GM23338 (cell line): Measurements from ENCODE around the gene EXOC4. TPM values are rescaled to one million over a fixed set of nuclear protein-coding genes. Genes with fewer than 3 reads are reported as not detected.

Source experiments
- ATAC-seq: fragments of 200-7000 bp; cut with Tn5 transposase; 3 replicates; pipeline ENCODE4 v1.9.1; 2020
- DNase-seq: peaks from one replicate; pipeline ENCODE4 v3.0.0-alpha.2; 2015; ENCODE audit warnings: low spot score
- H2AFZ ChIP-seq: fragments of 200-600 bp; sonication (generic); 2 replicates; pipeline ENCODE4 v1.8.0; 2016; ENCODE audit warnings: antibody characterized with exemption, mild to moderate bottlenecking, moderate library complexity
- H3F3A ChIP-seq: fragments of 200-600 bp; sonication (generic); replicated peaks from 2 replicates; pipeline ENCODE4 v1.8.0; 2017; ENCODE audit warnings: antibody characterized with exemption, mixed run types, low read depth
- H3K27ac ChIP-seq: fragments of 200-600 bp; sonication (generic); 2 replicates; pipeline ENCODE4 v1.6.1; 2016; ENCODE audit warnings: low read depth
- H3K27me3 ChIP-seq: fragments of 200-600 bp; sonication (generic); 2 replicates; pipeline ENCODE4 v1.8.0; 2016; ENCODE audit warnings: mild to moderate bottlenecking, mixed run types, moderate library complexity; ENCODE audit not compliant: insufficient read depth
- H3K36me3 ChIP-seq: fragments of 200-600 bp; sonication (generic); 2 replicates; pipeline ENCODE4 v1.8.0; 2016; ENCODE audit warnings: mild to moderate bottlenecking; ENCODE audit not compliant: insufficient read depth
- H3K4me1 ChIP-seq: fragments of 200-600 bp; sonication (generic); 2 replicates; pipeline ENCODE4 v1.8.0; 2016; ENCODE audit warnings: mild to moderate bottlenecking, moderate library complexity; ENCODE audit not compliant: insufficient read depth
- H3K4me2 ChIP-seq: fragments of 200-600 bp; sonication (generic); 2 replicates; pipeline ENCODE4 v1.7.1; 2017; ENCODE audit warnings: mixed run types
- H3K4me3 ChIP-seq: fragments of 200-600 bp; sonication (generic); 2 replicates; pipeline ENCODE4 v1.6.1; 2016; ENCODE audit warnings: mixed run types
- H3K79me2 ChIP-seq: fragments of 200-600 bp; sonication (generic); replicated peaks from 2 replicates; pipeline ENCODE4 v1.8.0; 2017; ENCODE audit warnings: mild to moderate bottlenecking; ENCODE audit not compliant: insufficient read depth
- H3K9me2 ChIP-seq: fragments of 200-600 bp; sonication (generic); 2 replicates; pipeline ENCODE4 v1.8.0; 2017; ENCODE audit not compliant: insufficient read depth
- H4K20me1 ChIP-seq: fragments of 200-600 bp; sonication (generic); replicated peaks from 2 replicates; pipeline ENCODE4 v1.8.0; 2017; ENCODE audit warnings: mild to moderate bottlenecking; ENCODE audit not compliant: insufficient read depth
- H3K27ac Mint-ChIP-seq: 2 replicates; pipeline ENCODE4 v1.8.0; 2020; ENCODE audit warnings: inconsistent platforms, mild to moderate bottlenecking, moderate library complexity, mixed read lengths
- H3K27me3 Mint-ChIP-seq: 3 replicates; pipeline ENCODE4 v1.8.0; 2022; ENCODE audit warnings: low read depth, mild to moderate bottlenecking, moderate library complexity, mixed read lengths, inconsistent platforms; ENCODE audit not compliant: insufficient read depth, poor library complexity
- H3K36me3 Mint-ChIP-seq: 3 replicates; pipeline ENCODE4 v1.8.0; 2021; ENCODE audit warnings: low read depth, mild to moderate bottlenecking, inconsistent platforms, moderate library complexity, mixed read lengths
- H3K4me1 Mint-ChIP-seq: 3 replicates; pipeline ENCODE4 v1.8.0; 2020; ENCODE audit warnings: mild to moderate bottlenecking, inconsistent platforms, mixed read lengths
- H3K4me3 Mint-ChIP-seq: 3 replicates; pipeline ENCODE4 v1.8.0; 2021; ENCODE audit warnings: moderate library complexity, mild to moderate bottlenecking, inconsistent platforms, mixed read lengths
- H3K9me3 Mint-ChIP-seq: 3 replicates; pipeline ENCODE4 v1.8.0; 2020; ENCODE audit warnings: moderate library complexity, mild to moderate bottlenecking, inconsistent platforms, mixed read lengths
- EZH2phosphoT487 ChIP-seq: fragments of 200-600 bp; sonication (generic); IDR thresholded peaks from one replicate; pipeline ENCODE4 v1.8.1; 2018; ENCODE audit warnings: antibody characterized with exemption; ENCODE audit not compliant: unreplicated experiment
- NANOG ChIP-seq: IDR thresholded peaks from 2 replicates; pipeline ENCODE4 v1.6.1; 2016; ENCODE audit warnings: antibody characterized with exemption, borderline replicate concordance
- ZNF114 ChIP-seq: fragments of 250-450 bp; sonication (Bioruptor Pico); IDR thresholded peaks from 2 replicates; pipeline ENCODE4 v1.5.0; 2020; ENCODE audit warnings: mild to moderate bottlenecking, moderate library complexity
- ZNF331 ChIP-seq: fragments of 250-450 bp; sonication (Bioruptor Pico); IDR thresholded peaks from 2 replicates; pipeline ENCODE4 v1.5.0; 2020; ENCODE audit warnings: low read depth, mild to moderate bottlenecking, moderate library complexity
- polyA plus RNA-seq: library from polyadenylated mRNA; unstranded; fragments of >200 nt; fragmentation: Nextera tagmentation; extraction: Ambion mirVana; gene quantifications from 2 replicates; pipeline ENCODE4 v1.2.1, GENCODE V29; 2016
- total RNA-seq: library from RNA; depleted of rRNA; stranded (reverse); fragments of >200 nt; shearing (Covaris generic); gene quantifications from 2 replicates; pipeline ENCODE4 v1.2.3, GENCODE V29; 2014
- TF ChIP-seq, protein P1 (sequence below): fragments of 250-450 bp; sonication (Bioruptor Pico); IDR thresholded peaks from 2 replicates; pipeline ENCODE4 v1.5.0; 2020; ENCODE audit warnings: mild to moderate bottlenecking, moderate library complexity
- TF ChIP-seq, protein P2 (sequence below), 2 experiments: fragments of 200-600 bp in 1 of 2; sonication (generic) in 1 of 2; conservative IDR thresholded peaks; 2 replicates each; pipeline versions ENCODE4 v1.5.1 to v1.6.1; 2016 to 2017; ENCODE audit warnings: antibody characterized with exemption in 2 of 2, low read depth in 2 of 2, mild to moderate bottlenecking in 2 of 2, moderate library complexity in 1 of 2

EXOC4 gene
- total and polyA plus RNA-seq, 2 experiments from 2014 or later, result 37.5 to 52.7 TPM

DNA sequence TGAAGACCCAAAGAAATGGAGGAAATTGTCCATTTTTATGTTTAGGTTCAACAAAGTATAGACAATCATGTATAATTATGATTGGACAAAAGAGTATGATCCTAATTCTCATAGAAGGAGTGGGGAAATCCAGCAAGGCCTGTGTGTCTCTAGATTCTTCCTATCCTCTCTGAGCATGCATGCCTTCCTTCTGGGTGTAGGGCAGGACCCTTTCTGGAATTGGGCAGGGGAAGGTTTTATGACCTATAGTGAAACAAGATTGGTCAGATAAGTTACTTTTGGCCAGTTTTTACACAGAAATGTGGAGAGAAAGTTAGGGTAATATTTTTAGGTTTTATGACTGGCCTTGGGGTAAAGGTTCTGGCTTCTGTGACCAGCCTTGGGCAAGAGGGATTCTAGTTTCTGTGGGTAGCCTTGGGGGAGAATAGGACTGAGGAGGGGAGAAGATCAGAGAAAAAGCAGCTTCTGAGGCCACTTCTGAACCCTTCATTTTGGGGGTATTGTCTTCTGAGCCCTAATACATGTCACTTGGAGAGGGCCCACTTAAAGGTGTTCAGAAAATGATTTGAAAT lies 289.4 kb downstream of the EXOC4 start (continued):
- TF ChIP-seq, protein P1, sequence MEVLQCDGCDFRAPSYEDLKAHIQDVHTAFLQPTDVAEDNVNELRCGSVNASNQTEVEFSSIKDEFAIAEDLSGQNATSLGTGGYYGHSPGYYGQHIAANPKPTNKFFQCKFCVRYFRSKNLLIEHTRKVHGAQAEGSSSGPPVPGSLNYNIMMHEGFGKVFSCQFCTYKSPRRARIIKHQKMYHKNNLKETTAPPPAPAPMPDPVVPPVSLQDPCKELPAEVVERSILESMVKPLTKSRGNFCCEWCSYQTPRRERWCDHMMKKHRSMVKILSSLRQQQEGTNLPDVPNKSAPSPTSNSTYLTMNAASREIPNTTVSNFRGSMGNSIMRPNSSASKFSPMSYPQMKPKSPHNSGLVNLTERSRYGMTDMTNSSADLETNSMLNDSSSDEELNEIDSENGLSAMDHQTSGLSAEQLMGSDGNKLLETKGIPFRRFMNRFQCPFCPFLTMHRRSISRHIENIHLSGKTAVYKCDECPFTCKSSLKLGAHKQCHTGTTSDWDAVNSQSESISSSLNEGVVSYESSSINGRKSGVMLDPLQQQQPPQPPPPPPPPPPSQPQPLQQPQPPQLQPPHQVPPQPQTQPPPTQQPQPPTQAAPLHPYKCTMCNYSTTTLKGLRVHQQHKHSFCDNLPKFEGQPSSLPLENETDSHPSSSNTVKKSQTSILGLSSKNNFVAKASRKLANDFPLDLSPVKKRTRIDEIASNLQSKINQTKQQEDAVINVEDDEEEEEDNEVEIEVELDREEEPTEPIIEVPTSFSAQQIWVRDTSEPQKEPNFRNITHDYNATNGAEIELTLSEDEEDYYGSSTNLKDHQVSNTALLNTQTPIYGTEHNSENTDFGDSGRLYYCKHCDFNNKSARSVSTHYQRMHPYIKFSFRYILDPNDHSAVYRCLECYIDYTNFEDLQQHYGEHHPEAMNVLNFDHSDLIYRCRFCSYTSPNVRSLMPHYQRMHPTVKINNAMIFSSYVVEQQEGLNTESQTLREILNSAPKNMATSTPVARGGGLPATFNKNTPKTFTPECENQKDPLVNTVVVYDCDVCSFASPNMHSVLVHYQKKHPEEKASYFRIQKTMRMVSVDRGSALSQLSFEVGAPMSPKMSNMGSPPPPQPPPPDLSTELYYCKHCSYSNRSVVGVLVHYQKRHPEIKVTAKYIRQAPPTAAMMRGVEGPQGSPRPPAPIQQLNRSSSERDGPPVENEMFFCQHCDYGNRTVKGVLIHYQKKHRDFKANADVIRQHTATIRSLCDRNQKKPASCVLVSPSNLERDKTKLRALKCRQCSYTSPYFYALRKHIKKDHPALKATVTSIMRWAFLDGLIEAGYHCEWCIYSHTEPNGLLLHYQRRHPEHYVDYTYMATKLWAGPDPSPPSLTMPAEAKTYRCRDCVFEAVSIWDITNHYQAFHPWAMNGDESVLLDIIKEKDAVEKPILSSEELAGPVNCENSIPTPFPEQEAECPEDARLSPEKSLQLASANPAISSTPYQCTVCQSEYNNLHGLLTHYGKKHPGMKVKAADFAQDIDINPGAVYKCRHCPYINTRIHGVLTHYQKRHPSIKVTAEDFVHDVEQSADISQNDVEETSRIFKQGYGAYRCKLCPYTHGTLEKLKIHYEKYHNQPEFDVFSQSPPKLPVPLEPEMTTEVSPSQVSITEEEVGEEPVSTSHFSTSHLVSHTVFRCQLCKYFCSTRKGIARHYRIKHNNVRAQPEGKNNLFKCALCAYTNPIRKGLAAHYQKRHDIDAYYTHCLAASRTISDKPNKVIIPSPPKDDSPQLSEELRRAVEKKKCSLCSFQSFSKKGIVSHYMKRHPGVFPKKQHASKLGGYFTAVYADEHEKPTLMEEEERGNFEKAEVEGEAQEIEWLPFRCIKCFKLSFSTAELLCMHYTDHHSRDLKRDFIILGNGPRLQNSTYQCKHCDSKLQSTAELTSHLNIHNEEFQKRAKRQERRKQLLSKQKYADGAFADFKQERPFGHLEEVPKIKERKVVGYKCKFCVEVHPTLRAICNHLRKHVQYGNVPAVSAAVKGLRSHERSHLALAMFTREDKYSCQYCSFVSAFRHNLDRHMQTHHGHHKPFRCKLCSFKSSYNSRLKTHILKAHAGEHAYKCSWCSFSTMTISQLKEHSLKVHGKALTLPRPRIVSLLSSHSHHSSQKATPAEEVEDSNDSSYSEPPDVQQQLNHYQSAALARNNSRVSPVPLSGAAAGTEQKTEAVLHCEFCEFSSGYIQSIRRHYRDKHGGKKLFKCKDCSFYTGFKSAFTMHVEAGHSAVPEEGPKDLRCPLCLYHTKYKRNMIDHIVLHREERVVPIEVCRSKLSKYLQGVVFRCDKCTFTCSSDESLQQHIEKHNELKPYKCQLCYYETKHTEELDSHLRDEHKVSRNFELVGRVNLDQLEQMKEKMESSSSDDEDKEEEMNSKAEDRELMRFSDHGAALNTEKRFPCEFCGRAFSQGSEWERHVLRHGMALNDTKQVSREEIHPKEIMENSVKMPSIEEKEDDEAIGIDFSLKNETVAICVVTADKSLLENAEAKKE (CRISPR knock-in tag), result no peak

DNA sequence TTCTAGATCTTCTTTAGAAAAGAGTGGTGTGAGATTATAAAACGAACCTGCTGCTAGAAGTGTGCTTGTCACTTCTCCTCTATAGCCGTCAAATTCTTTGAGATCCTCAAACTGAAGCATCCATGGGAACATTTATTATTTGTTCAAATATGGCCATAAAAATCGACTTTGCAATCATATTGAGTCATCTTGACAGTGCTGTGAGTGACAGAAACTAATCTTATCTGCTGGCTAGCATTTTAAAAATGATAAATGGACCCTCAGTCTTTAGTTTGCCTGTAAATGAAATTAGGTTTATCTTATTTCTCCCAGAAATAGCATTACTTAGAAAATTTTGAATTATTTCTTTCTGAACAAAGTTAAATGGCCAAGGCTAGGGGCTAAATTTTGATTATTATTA lies 290.8 kb downstream of the EXOC4 start:
- no peak overlapping the region for H2AFZ ChIP-seq
- Mint-ChIP-seq H3K36me3 (no peaks in the 10 kb centered on the region), H3K4me3 (no peak overlapping the region), H3K27me3 (no peaks in the 10 kb centered on the region), H3K27ac (peak overlapping the region; percentile 68; the same call in 1 of the 2 replicates), H3K9me3 (no peaks in the 10 kb centered on the region), H3K4me1 (peaks cover 37% of the 10 kb centered on the region)
- H3K4me1 ChIP-seq, result peaks cover 32% of the 10 kb centered on the region
- no peaks in the 10 kb centered on the region for H3K27me3 ChIP-seq
- TF ChIP-seq ZNF114 (CRISPR knock-in tag), result no peak
- no peak for TF ChIP-seq NANOG
- no peak for TF ChIP-seq EZH2phosphoT487
- TF ChIP-seq, protein P2, sequence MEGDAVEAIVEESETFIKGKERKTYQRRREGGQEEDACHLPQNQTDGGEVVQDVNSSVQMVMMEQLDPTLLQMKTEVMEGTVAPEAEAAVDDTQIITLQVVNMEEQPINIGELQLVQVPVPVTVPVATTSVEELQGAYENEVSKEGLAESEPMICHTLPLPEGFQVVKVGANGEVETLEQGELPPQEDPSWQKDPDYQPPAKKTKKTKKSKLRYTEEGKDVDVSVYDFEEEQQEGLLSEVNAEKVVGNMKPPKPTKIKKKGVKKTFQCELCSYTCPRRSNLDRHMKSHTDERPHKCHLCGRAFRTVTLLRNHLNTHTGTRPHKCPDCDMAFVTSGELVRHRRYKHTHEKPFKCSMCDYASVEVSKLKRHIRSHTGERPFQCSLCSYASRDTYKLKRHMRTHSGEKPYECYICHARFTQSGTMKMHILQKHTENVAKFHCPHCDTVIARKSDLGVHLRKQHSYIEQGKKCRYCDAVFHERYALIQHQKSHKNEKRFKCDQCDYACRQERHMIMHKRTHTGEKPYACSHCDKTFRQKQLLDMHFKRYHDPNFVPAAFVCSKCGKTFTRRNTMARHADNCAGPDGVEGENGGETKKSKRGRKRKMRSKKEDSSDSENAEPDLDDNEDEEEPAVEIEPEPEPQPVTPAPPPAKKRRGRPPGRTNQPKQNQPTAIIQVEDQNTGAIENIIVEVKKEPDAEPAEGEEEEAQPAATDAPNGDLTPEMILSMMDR (conservative IDR thresholded peaks at IDR 0.05; ENCODE audit: low read depth in 2 of 2), result no peak
- no peak for TF ChIP-seq ZNF331 (CRISPR knock-in tag)
- H3K36me3 ChIP-seq, result no peaks in the 10 kb centered on the region
- H3K79me2 ChIP-seq, result no peaks in the 10 kb centered on the region
- H3K4me3 ChIP-seq, result no peak overlapping the region
- ATAC-seq, result no peak
- H3K4me2 ChIP-seq, result no peak overlapping the region
- DNase-seq, result no peak
- peaks cover 7% of the 10 kb centered on the region for H3K9me2 ChIP-seq
- H4K20me1 ChIP-seq, result no peaks in the 10 kb centered on the region
- H3K27ac ChIP-seq, result no peak overlapping the region
- H3F3A ChIP-seq, result no peaks in the 10 kb centered on the region
